Hepatocyte (in vitro differentiated cells): ENCODE measurements around the gene ZDHHC14. TPM values are rescaled to one million over a fixed set of nuclear protein-coding genes. Genes with fewer than 3 reads are reported as not detected.

Experiments
- DNase-seq: peaks from one replicate; pipeline ENCODE4 v3.0.0-alpha.2; 2016; ENCODE audit warnings: low spot score
- H2AFZ ChIP-seq: fragments of 200-600 bp; sonication (generic); 2 replicates; pipeline ENCODE4 v1.6.0; 2016; ENCODE audit warnings: antibody characterized with exemption, mild to moderate bottlenecking
- H3K27ac ChIP-seq: fragments of 200-600 bp; sonication (generic); 2 replicates; pipeline ENCODE4 v1.5.1; 2016; ENCODE audit warnings: mild to moderate bottlenecking
- H3K27me3 ChIP-seq: fragments of 200-600 bp; sonication (generic); 2 replicates; pipeline ENCODE4 v1.6.1; 2016
- H3K36me3 ChIP-seq: fragments of 200-600 bp; sonication (generic); replicated peaks from 2 replicates; pipeline ENCODE4 v1.5.1; 2016; ENCODE audit warnings: low read depth; ENCODE audit not compliant: insufficient read depth
- H3K4me1 ChIP-seq: fragments of 200-600 bp; sonication (generic); 2 replicates; pipeline ENCODE4 v1.5.1; 2016; ENCODE audit warnings: mild to moderate bottlenecking, moderate library complexity; ENCODE audit not compliant: insufficient read depth
- H3K4me2 ChIP-seq: fragments of 200-600 bp; sonication (generic); 2 replicates; pipeline ENCODE4 v1.6.0; 2016
- H3K4me3 ChIP-seq: fragments of 200-600 bp; sonication (generic); 2 replicates; pipeline ENCODE4 v1.5.1; 2016; ENCODE audit warnings: mild to moderate bottlenecking
- H3K79me2 ChIP-seq: fragments of 200-600 bp; sonication (generic); 2 replicates; pipeline ENCODE4 v1.6.0; 2017; ENCODE audit warnings: mild to moderate bottlenecking
- H3K9me2 ChIP-seq: fragments of 200-600 bp; sonication (generic); replicated peaks from 2 replicates; pipeline ENCODE4 v1.6.0; 2017; ENCODE audit warnings: mild to moderate bottlenecking; ENCODE audit not compliant: insufficient read depth
- H3K9me3 ChIP-seq: fragments of 200-600 bp; sonication (generic); 2 replicates; pipeline ENCODE4 v1.5.1; 2016; ENCODE audit warnings: low read depth, mild to moderate bottlenecking
- H4K20me1 ChIP-seq: fragments of 200-600 bp; sonication (generic); 2 replicates; pipeline ENCODE4 v1.6.0; 2016; ENCODE audit warnings: mild to moderate bottlenecking; ENCODE audit not compliant: insufficient read depth, poor library complexity, severe bottlenecking
- CTCF ChIP-seq: fragments of 200-600 bp; sonication (generic); IDR thresholded peaks from 2 replicates; pipeline ENCODE4 v1.5.1; 2016; ENCODE audit warnings: antibody characterized with exemption, mild to moderate bottlenecking; ENCODE audit not compliant: poor library complexity
- EZH2 ChIP-seq: fragments of 200-600 bp; sonication (generic); IDR thresholded peaks from 2 replicates; pipeline ENCODE4 v1.6.1; 2016; ENCODE audit warnings: antibody characterized with exemption, mild to moderate bottlenecking, borderline replicate concordance
- EZH2phosphoT487 ChIP-seq: fragments of 200-600 bp; sonication (generic); IDR thresholded peaks from one replicate; pipeline ENCODE4 v1.6.1; 2018; ENCODE audit warnings: antibody characterized with exemption, mild to moderate bottlenecking, low read depth, moderate library complexity; ENCODE audit not compliant: unreplicated experiment, severe bottlenecking
- WGBS: methylation state at CpG from one replicate; pipeline ENCODE4 v1.1.6; 2016; ENCODE audit warnings: low lambda C conversion rate; ENCODE audit errors: missing lambda C conversion rate; 5-methylcytosine and 5-hydroxymethylcytosine counted together
- polyA plus RNA-seq: library from polyadenylated mRNA; unstranded; fragments of >200 nt; fragmentation: Nextera tagmentation; extraction: Ambion mirVana; gene quantifications from 2 replicates; pipeline ENCODE4 v1.2.1, GENCODE V29; 2016
- total RNA-seq: library from RNA; depleted of rRNA; stranded (reverse); fragments of >200 nt; gene quantifications from 2 replicates; pipeline ENCODE4 v1.2.3, GENCODE V29; 2014

Gene ZDHHC14
- total and polyA plus RNA-seq, 2 experiments from 2014 or later = 11.8 to 25.2 TPM

DNA sequence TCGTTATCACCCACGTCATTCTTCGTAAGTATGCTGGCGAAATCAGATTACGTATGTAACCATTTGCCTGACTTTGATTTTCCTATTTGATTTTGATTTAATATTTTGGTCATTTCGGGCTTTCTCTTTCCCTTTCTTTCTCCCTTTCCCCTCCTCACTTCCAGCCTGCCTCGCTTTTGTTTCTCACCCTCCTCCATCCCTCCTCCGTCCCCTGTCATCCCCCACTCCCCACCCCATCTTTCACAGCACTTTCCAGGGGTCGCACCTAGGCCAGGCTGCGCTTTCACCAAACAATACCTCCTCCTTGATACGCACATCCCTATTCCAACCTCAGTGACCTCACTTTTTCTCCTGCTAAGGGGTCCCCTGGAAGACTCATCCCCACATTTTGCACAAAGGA, 247.5 kb downstream of the ZDHHC14 start:
- Histone ChIP-seq H4K20me1 (no peaks in the 10 kb centered on the region), H3K36me3 (no peaks in the 10 kb centered on the region), H3K4me1 (peaks cover 6% of the 10 kb centered on the region), H3K27me3 (no peaks in the 10 kb centered on the region), H3K79me2 (no peaks in the 10 kb centered on the region), H3K27ac (no peak overlapping the region), H3K9me3 (no peaks in the 10 kb centered on the region), H3K4me2 (no peak overlapping the region), H3K9me2 (no peaks in the 10 kb centered on the region), H3K4me3 (no peak overlapping the region), H2AFZ (no peak overlapping the region)
- no peak for DNase-seq
- WGBS = 86% methylated on average over 10 of the region's 11 CpGs
- TF ChIP-seq EZH2 = no peak
- no peak for TF ChIP-seq CTCF
- TF ChIP-seq EZH2phosphoT487 = no peak

GRCh38 chr6:157629220-157629619, 248.2 kb downstream of the ZDHHC14 start:
- WGBS = 68% methylated on average over 10 of the region's 10 CpGs
- no peak overlapping the region for H3K27ac ChIP-seq
- no peak overlapping the region for H3K4me2 ChIP-seq
- H3K4me3 ChIP-seq = no peak overlapping the region
- no peaks in the 10 kb centered on the region for H3K9me3 ChIP-seq
- no peaks in the 10 kb centered on the region for H3K9me2 ChIP-seq
- DNase-seq = no peak
- H3K79me2 ChIP-seq = no peaks in the 10 kb centered on the region
- H2AFZ ChIP-seq = no peak overlapping the region
- H3K36me3 ChIP-seq = no peaks in the 10 kb centered on the region
- peaks cover 6% of the 10 kb centered on the region for H3K4me1 ChIP-seq
- no peaks in the 10 kb centered on the region for H3K27me3 ChIP-seq
- no peak for TF ChIP-seq EZH2
- no peak for TF ChIP-seq CTCF
- TF ChIP-seq EZH2phosphoT487 = no peak
- no peaks in the 10 kb centered on the region for H4K20me1 ChIP-seq

DNA sequence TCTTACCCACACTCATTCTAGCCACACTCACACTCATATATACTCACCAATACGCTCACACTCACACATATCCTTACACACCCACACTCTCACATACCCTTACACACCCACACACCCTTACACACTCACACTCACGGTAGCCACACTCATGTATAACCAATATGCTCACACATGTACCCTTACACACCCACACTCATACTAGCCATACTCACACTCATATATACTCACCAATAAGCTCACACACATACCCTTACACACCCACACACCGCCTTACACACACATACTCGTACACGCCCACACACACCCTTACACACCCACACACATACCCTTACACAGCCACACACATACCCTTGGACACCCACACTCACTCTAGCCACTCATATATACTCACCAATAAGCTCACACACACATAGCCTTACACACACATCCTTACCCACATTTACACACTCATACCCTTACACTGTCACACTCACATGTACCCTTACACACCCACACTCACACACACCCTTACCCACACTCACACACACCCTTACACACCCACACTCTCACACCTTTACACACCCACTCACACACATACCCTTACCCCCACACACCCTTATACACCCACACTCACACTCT, 249.6 kb downstream of the ZDHHC14 start:
- H3K9me2 ChIP-seq = no peaks in the 10 kb centered on the region
- no peaks in the 10 kb centered on the region for H4K20me1 ChIP-seq
- H3K36me3 ChIP-seq = no peaks in the 10 kb centered on the region
- H3K4me3 ChIP-seq = no peak overlapping the region
- H2AFZ ChIP-seq = no peak overlapping the region
- no peak for DNase-seq
- H3K27me3 ChIP-seq = no peaks in the 10 kb centered on the region
- no peaks in the 10 kb centered on the region for H3K79me2 ChIP-seq
- H3K4me2 ChIP-seq = no peak overlapping the region
- WGBS = 78% methylated on average over 4 of the region's 5 CpGs
- TF ChIP-seq CTCF (no peak), EZH2 (no peak), EZH2phosphoT487 (no peak)
- peaks cover 6% of the 10 kb centered on the region for H3K4me1 ChIP-seq
- no peaks in the 10 kb centered on the region for H3K9me3 ChIP-seq
- H3K27ac ChIP-seq = no peak overlapping the region

DNA sequence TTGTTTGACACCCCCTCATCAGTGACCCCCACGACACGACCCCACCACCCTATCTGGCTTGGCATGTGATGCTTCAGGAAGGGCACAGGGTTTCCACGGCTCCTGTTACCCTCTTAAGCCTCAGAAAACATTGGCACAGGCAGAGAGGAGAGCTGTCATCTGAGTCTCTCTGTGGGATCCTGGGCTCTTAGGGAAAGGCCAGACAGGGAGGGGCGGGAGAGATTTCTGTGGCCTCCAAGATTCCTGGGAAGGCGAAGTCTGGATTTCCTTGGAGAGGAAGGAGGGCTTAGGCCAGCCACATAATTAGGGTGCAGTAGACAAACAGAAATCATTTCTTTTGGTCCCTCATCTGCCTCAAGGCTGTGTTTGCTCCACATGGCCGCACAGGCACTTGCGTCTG, 250.4 kb downstream of the ZDHHC14 start:
- no peaks in the 10 kb centered on the region for H4K20me1 ChIP-seq
- no peaks in the 10 kb centered on the region for H3K79me2 ChIP-seq
- no peak overlapping the region for H2AFZ ChIP-seq
- H3K4me1 ChIP-seq = peaks cover 6% of the 10 kb centered on the region
- no peaks in the 10 kb centered on the region for H3K36me3 ChIP-seq
- no peak overlapping the region for H3K4me2 ChIP-seq
- H3K27me3 ChIP-seq = no peaks in the 10 kb centered on the region
- no peak for DNase-seq
- no peak overlapping the region for H3K27ac ChIP-seq
- H3K9me2 ChIP-seq = no peaks in the 10 kb centered on the region
- TF ChIP-seq EZH2 = no peak
- no peak for TF ChIP-seq CTCF
- WGBS = 86% methylated on average over 7 of the region's 7 CpGs
- no peaks in the 10 kb centered on the region for H3K9me3 ChIP-seq
- no peak overlapping the region for H3K4me3 ChIP-seq
